HG02884 (cell line): ENCODE data around the gene CDC6.

ENCODE experiments used
- ATAC-seq: cut with Tn5 transposase; IDR thresholded peaks from one replicate; pipeline ENCODE4 v1.9.1; 2021; ENCODE audit warnings: mild to moderate bottlenecking, moderate library complexity; ENCODE audit not compliant: unreplicated experiment

The CDC6 gene

GRCh38 chr17:40350689-40351358, 63.1 kb downstream of the CDC6 start:
- no peak for ATAC-seq

- no peak for ATAC-seq
Observed at GRCh38 chr17:40351359-40352236, 63.9 kb downstream of the CDC6 start.

- no peak for ATAC-seq
Observed at GRCh38 chr17:40352237-40352778, 64.6 kb downstream of the CDC6 start.

GRCh38 chr17:40352779-40353394, 65.2 kb downstream of the CDC6 start:
- no peak for ATAC-seq
